HEK293 (cell line): ENCODE data around the gene LRRC74B.
"Not testable (repeated sequence)": the region's sequence is repeated elsewhere in the genome, so short reads cannot be mapped to it uniquely, and the experiment has no call there.

ENCODE experiments used
- CTCF ChIA-PET: fragments of 350-600 bp; formaldehyde crosslinking; extraction: SDS; loops from one replicate; lab custom pipeline; 2021; ENCODE audit warnings: antibody characterized with exemption; lab: Yijun Ruan, JAX
- POLR2A ChIA-PET: fragments of 300-600 bp; formaldehyde crosslinking; extraction: SDS; loops from one replicate; lab custom pipeline; 2020; ENCODE audit warnings: antibody characterized with exemption, inconsistent platforms; lab: Yijun Ruan, JAX
- H3K27ac ChIP-seq: fragments of 200-500 bp; sonication (Bioruptor generic); 2 replicates; pipeline ENCODE4 v1.5.1; 2014; ENCODE audit warnings: low read depth, low read length, control low read depth, inconsistent platforms; ENCODE audit errors: extremely low read depth
- H3K36me3 ChIP-seq, 2 experiments: fragments of 200-500 bp in 1 of 2; sonication (Bioruptor generic) in 1 of 2; 1 replicate in 1 of 2; 2 replicates in 1 of 2; pipeline ENCODE4 v1.5.1; 2014 to 2017; ENCODE audit warnings: inconsistent platforms in 2 of 2, low read length in 2 of 2; ENCODE audit not compliant: control insufficient read depth in 2 of 2, insufficient read depth in 1 of 2
- H3K4me1 ChIP-seq: fragments of 200-500 bp; sonication (Bioruptor generic); 2 replicates; pipeline ENCODE4 v1.5.1; 2014; ENCODE audit warnings: mild to moderate bottlenecking, low read length, inconsistent platforms; ENCODE audit not compliant: control insufficient read depth, insufficient read depth
- H3K4me3 ChIP-seq: 2 replicates; pipeline ENCODE4 v1.5.1; 2011; ENCODE audit warnings: low read depth, mild to moderate bottlenecking, control low read depth, low read length, moderate library complexity
- H3K9me3 ChIP-seq: fragments of 200-500 bp; sonication (Bioruptor generic); 2 replicates; pipeline ENCODE4 v1.5.1; 2014; ENCODE audit warnings: low read depth, low read length, inconsistent platforms; ENCODE audit not compliant: control insufficient read depth, insufficient read depth
- IKZF3 ChIP-seq: fragments of 450-650 bp; IDR thresholded peaks from 2 replicates; pipeline ENCODE4 v1.5.0; 2018; ENCODE audit warnings: missing biosample characterization, mild to moderate bottlenecking, missing genetic modification characterization, moderate library complexity
- INSM2 ChIP-seq: fragments of 450-650 bp; formaldehyde crosslinking; IDR thresholded peaks from 2 replicates; pipeline ENCODE4 v1.5.1; 2016; ENCODE audit warnings: missing biosample characterization, missing genetic modification characterization
- SCRT1 ChIP-seq: fragments of 450-650 bp; formaldehyde crosslinking; IDR thresholded peaks from 2 replicates; pipeline ENCODE4 v1.5.1; 2016; ENCODE audit warnings: missing biosample characterization, missing genetic modification characterization, borderline replicate concordance
- SCRT2 ChIP-seq: fragments of 450-650 bp; formaldehyde crosslinking; IDR thresholded peaks from 2 replicates; pipeline ENCODE4 v1.5.1; 2016; ENCODE audit warnings: missing biosample characterization, missing genetic modification characterization
- ZNF10 ChIP-seq: fragments of 450-650 bp; formaldehyde crosslinking; IDR thresholded peaks from 2 replicates; pipeline ENCODE4 v1.5.1; 2017; ENCODE audit warnings: missing biosample characterization, missing genetic modification characterization
- ZNF175 ChIP-seq: fragments of 450-650 bp; formaldehyde crosslinking; IDR thresholded peaks from 2 replicates; pipeline ENCODE4 v1.5.1; 2016; ENCODE audit warnings: missing biosample characterization, missing genetic modification characterization
- ZNF302 ChIP-seq: fragments of 450-650 bp; formaldehyde crosslinking; IDR thresholded peaks from 2 replicates; pipeline ENCODE4 v1.5.1; 2016; ENCODE audit warnings: missing biosample characterization, missing genetic modification characterization, low read depth
- ZNF423 ChIP-seq: fragments of 450-650 bp; formaldehyde crosslinking; IDR thresholded peaks from 2 replicates; pipeline ENCODE4 v1.5.1; 2016; ENCODE audit warnings: missing biosample characterization, missing genetic modification characterization
- ZNF529 ChIP-seq: fragments of 450-650 bp; formaldehyde crosslinking; IDR thresholded peaks from 2 replicates; pipeline ENCODE4 v1.5.1; 2017; ENCODE audit warnings: missing genetic modification characterization, missing biosample characterization; ENCODE audit not compliant: insufficient replicate concordance
- ZNF677 ChIP-seq: fragments of 450-650 bp; IDR thresholded peaks from 2 replicates; pipeline ENCODE4 v1.5.0; 2018; ENCODE audit warnings: missing biosample characterization, mild to moderate bottlenecking, missing genetic modification characterization, moderate library complexity
- ZXDB ChIP-seq: fragments of 450-650 bp; formaldehyde crosslinking; IDR thresholded peaks from 2 replicates; pipeline ENCODE4 v1.5.1; 2016; ENCODE audit warnings: missing biosample characterization, missing genetic modification characterization
- TF ChIP-seq, protein P1 (sequence below): fragments of 450-650 bp; formaldehyde crosslinking; IDR thresholded peaks from 2 replicates; pipeline ENCODE4 v1.5.1; 2017; ENCODE audit warnings: missing biosample characterization, missing genetic modification characterization

The LRRC74B gene

GRCh38 chr22:21047730-21048129, 2.0 kb downstream of the LRRC74B start:
- H3K9me3 ChIP-seq = no peaks in the 10 kb centered on the region
- TF ChIP-seq ZNF302 (tag by site-specific recombination) = no peak
- TF ChIP-seq, protein P1, sequence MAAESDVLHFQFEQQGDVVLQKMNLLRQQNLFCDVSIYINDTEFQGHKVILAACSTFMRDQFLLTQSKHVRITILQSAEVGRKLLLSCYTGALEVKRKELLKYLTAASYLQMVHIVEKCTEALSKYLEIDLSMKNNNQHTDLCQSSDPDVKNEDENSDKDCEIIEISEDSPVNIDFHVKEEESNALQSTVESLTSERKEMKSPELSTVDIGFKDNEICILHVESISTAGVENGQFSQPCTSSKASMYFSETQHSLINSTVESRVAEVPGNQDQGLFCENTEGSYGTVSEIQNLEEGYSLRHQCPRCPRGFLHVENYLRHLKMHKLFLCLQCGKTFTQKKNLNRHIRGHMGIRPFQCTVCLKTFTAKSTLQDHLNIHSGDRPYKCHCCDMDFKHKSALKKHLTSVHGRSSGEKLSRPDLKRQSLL (tag by site-specific recombination) = no peak
- TF ChIP-seq IKZF3 = no peak
- TF ChIP-seq ZNF423 (tag by site-specific recombination) = no peak
- TF ChIP-seq ZNF175 (tag by site-specific recombination) = no peak
- TF ChIP-seq ZNF529 = no peak
- no peak for TF ChIP-seq ZNF677
- no peak for TF ChIP-seq INSM2
- no peak for TF ChIP-seq SCRT2 (tag by site-specific recombination)
- no peak for TF ChIP-seq ZXDB (tag by site-specific recombination)
- H3K27ac ChIP-seq = no peak overlapping the region
- ChIA-PET POLR2A (no interaction called here), CTCF (interaction anchor here (0.9 kb wide), 1 partner anchor 9 kb away, joined by 4 read pairs; no protein-coding TSS in a partner anchor)
- no peaks in the 10 kb centered on the region for H3K36me3 ChIP-seq
- no peaks in the 10 kb centered on the region; the same call in 1 of the 2 replicates for H3K4me1 ChIP-seq
- H3K4me3 ChIP-seq = no peak overlapping the region

DNA sequence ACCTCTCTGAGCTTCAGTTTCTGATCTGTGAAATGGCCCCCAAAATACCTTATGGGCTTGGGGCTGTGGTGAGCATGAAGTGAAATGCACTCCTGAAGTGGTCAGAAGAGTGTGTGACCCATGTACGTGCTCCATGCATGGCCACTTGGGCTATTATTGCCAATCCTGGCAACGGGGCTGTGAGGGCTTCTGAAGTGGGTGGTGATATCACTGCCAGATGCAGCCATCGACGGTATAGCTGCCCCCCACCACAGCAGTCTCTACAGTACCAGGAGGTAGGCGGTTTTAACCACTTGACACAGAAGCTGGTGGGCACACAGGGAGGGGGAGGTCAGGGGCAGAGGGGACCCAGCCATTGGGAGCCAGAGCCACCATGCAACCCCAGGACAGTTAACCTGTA, 2.7 kb downstream of the LRRC74B start:
- H3K9me3 ChIP-seq, H3K4me1 ChIP-seq, POLR2A ChIA-PET, H3K4me3 ChIP-seq, H3K36me3 ChIP-seq, H3K27ac ChIP-seq: not testable (repeated sequence)
- CTCF ChIA-PET = interaction anchor here (0.9 kb wide), 1 partner anchor 8 kb away, joined by 4 read pairs; no protein-coding TSS in a partner anchor

DNA sequence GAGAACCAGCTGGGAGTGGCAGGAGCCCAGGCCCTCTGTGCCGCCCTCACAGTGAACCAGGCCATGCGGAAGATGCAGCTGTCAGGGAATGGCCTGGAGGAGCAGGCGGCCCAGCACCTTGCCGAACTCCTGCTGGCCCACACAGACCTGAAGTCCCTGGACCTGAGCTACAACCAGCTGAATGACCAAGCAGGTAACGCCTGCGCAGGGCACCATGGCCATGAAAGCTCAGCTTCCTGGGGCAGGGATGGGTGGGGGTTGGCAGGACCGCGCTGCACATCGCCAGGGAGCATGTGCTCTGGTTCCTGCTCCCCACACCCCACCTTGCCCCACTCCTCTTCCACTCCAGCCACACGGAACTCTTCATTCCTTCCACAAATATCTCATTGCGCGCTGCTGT, 3.2 kb downstream of the LRRC74B start:
- CTCF ChIA-PET = interaction anchor here (1.1 kb wide), 1 partner anchor 53 kb away, joined by 4 read pairs; no protein-coding TSS in a partner anchor
- POLR2A ChIA-PET, H3K27ac ChIP-seq, H3K4me3 ChIP-seq, H3K9me3 ChIP-seq, H3K36me3 ChIP-seq, H3K4me1 ChIP-seq: not testable (repeated sequence)

- Histone ChIP-seq H3K4me1 (no peaks in the 10 kb centered on the region), H3K27ac (no peak overlapping the region)
- peak; percentile 76 for TF ChIP-seq SCRT2 (tag by site-specific recombination)
- peak; percentile 46; the same call in 1 of the 2 replicates for TF ChIP-seq SCRT1 (tag by site-specific recombination)
- no peak for TF ChIP-seq ZNF10 (tag by site-specific recombination)
- TF ChIP-seq, all 188 proteins: peak for 2
- H3K9me3 ChIP-seq = no peaks in the 10 kb centered on the region
- ChIA-PET CTCF (no interaction called here), POLR2A (no interaction called here)
- no peak overlapping the region for H3K4me3 ChIP-seq
- no peaks in the 10 kb centered on the region for H3K36me3 ChIP-seq
These were observed 5.5 kb downstream of the LRRC74B start for GRCh38 chr22:21051145-21051830.
